ENCODE results near the gene NEU4. TPM values are rescaled to one million over a fixed set of nuclear protein-coding genes. Genes with fewer than 3 reads are reported as not detected.

The NEU4 gene
- polyA plus RNA-seq, 4 donors: 0.65 to 102 (median 42.8) TPM

GRCh38 chr2:241812730-241813643 lies 4.0 kb downstream of the NEU4 start:
- DNase-seq (no peak), FAIRE-seq (no peak)
- no peak overlapping the region for H3K27ac ChIP-seq (ENCODE audit: low read depth in 1 of 3, low read length in 2 of 3)
- WGBS, 3 donors: 84 to 86% (median 85%) methylated on average over 35 to 40 of the region's 40 CpGs
- peaks cover 0 to 4% (median 0%) of the 10 kb centered on the region in 3 donors for H3K4me1 ChIP-seq (ENCODE audit: control insufficient read depth in 3 of 3, insufficient read depth in 2 of 3, low read depth in 1 of 3, low read length in 2 of 3)
- no peaks in the 10 kb centered on the region for H3K27me3 ChIP-seq (ENCODE audit: control insufficient read depth in 3 of 3, insufficient read depth in 3 of 3, low read length in 3 of 3)
- no peak overlapping the region for H3K4me3 ChIP-seq (ENCODE audit: low read depth in 1 of 3, low read length in 3 of 3)
- H3K9me3 ChIP-seq (ENCODE audit: control insufficient read depth in 2 of 2, insufficient read depth in 1 of 2, low read depth in 1 of 2, low read length in 1 of 2): no peaks in the 10 kb centered on the region
- H3K36me3 ChIP-seq (ENCODE audit: control insufficient read depth in 3 of 3, insufficient read depth in 2 of 3, low read depth in 1 of 3, low read length in 3 of 3): no peaks in the 10 kb centered on the region

DNA sequence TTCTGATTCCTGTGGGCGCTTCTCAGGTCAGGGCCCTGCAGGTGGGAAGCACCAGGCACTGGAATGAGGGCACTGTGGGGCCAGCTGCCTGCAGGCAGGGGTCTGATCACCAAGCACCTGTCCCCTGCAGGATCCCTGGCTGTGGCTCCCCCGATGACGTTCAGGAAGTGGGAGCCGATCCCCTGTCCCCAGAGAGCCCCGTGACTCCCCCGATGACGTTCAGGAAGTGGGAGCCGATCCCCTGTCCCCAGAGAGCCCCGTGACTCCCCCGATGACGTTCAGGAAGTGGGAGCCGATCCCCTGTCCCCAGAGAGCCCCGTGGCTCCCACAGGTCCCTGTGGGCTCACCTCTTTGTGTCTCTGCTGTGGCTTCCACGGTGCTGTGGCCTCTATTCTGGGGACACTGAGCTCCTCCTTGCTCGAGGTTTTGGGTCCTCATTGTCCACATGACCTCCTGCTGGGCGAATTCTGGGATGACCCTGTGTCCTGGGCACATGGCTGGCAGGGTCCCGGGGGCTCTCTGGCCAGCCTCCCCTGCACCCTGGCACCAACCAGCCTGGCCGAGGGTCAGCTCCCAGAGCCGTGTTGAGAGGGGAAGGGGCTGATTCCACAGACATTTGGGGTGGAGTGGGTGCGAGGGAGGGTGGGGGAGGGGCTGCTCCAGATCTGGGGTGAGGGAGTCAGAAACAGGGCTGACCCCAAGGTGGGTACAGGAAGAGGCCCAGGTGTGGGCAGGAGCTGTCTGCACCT lies 4.8 kb downstream of the NEU4 start:
- DNase-seq: no peak
- Histone ChIP-seq H3K36me3 (ENCODE audit: control insufficient read depth in 3 of 3, insufficient read depth in 2 of 3, low read depth in 1 of 3, low read length in 3 of 3) (no peaks in the 10 kb centered on the region), H3K27ac (ENCODE audit: low read depth in 1 of 3, low read length in 2 of 3) (no peak overlapping the region), H3K4me1 (ENCODE audit: control insufficient read depth in 3 of 3, insufficient read depth in 2 of 3, low read depth in 1 of 3, low read length in 2 of 3) (peaks cover 0 to 8% (median 2%) of the 10 kb centered on the region in 3 donors), H3K4me3 (ENCODE audit: low read depth in 1 of 3, low read length in 3 of 3) (no peak overlapping the region), H3K27me3 (ENCODE audit: control insufficient read depth in 3 of 3, insufficient read depth in 3 of 3, low read length in 3 of 3) (peaks cover 0 to 3% (median 0%) of the 10 kb centered on the region in 3 donors), H3K9me3 (ENCODE audit: control insufficient read depth in 2 of 2, insufficient read depth in 1 of 2, low read depth in 1 of 2, low read length in 1 of 2) (peaks cover 0 to 3% of the 10 kb centered on the region in 2 donors)
- 53 to 69% (median 53%) methylated on average over 19 to 20 of the region's 20 CpGs for WGBS, 3 donors
- no peak for FAIRE-seq

DNA sequence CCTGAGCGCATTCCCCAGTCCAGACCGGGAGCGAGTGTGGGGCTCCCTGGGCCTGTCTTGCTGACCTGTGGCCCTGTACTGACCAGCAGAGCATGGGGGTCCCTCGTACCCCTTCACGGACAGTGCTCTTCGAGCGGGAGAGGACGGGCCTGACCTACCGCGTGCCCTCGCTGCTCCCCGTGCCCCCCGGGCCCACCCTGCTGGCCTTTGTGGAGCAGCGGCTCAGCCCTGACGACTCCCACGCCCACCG lies 5.3 kb downstream of the NEU4 start:
- 90 to 93% (median 92%) methylated on average over 15 to 17 of the region's 17 CpGs for WGBS, 3 donors

DNA sequence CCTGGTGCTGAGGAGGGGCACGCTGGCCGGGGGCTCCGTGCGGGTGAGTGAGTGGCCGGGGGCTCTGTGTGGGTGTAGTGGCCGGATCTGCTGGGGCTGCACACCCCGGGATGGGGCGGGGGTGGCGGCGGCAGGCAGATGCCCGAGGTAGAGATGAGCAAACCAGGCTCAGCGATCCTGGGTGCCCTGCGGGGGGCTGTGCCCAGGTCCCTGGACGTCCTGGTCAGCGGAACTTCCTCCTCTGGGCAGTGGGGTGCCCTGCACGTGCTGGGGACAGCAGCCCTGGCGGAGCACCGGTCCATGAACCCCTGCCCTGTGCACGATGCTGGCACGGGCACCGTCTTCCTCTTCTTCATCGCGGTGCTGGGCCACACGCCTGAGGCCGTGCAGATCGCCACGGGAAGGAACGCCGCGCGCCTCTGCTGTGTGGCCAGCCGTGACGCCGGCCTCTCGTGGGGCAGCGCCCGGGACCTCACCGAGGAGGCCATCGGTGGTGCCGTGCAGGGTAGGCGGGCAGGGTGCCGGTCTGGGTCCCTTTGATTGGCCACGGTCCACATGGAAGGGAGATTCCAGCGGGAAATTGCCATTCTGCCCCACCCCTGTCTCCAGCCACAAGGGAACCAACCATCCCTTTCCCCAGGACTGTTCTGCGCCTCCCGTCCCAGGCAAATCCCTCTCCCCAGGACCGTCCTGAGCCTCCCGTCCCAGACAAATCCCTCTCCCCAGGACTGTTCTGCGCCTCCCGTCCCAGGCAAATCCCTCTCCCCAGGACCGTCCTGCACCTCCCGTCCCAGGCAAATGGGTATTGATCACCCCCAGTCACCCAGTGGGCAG lies 5.9 kb downstream of the NEU4 start:
- H3K4me1 ChIP-seq (ENCODE audit: control insufficient read depth in 3 of 3, insufficient read depth in 2 of 3, low read depth in 1 of 3, low read length in 2 of 3): peaks cover 0 to 4% (median 2%) of the 10 kb centered on the region in 3 donors
- DNase-seq (no peak), FAIRE-seq (no peak)
- no peak overlapping the region for H3K4me3 ChIP-seq (ENCODE audit: low read depth in 1 of 3, low read length in 3 of 3)
- H3K9me3 ChIP-seq (ENCODE audit: control insufficient read depth in 2 of 2, insufficient read depth in 1 of 2, low read depth in 1 of 2, low read length in 1 of 2): peaks cover 0 to 4% of the 10 kb centered on the region in 2 donors
- peaks cover 0 to 3% (median 0%) of the 10 kb centered on the region in 3 donors for H3K27me3 ChIP-seq (ENCODE audit: control insufficient read depth in 3 of 3, insufficient read depth in 3 of 3, low read length in 3 of 3)
- no peak overlapping the region for H3K27ac ChIP-seq (ENCODE audit: low read depth in 1 of 3, low read length in 2 of 3)
- 85 to 87% (median 86%) methylated on average over 41 to 52 of the region's 52 CpGs for WGBS, 3 donors
- H3K36me3 ChIP-seq (ENCODE audit: control insufficient read depth in 3 of 3, insufficient read depth in 2 of 3, low read depth in 1 of 3, low read length in 3 of 3): no peaks in the 10 kb centered on the region

More for the DNA sequence above, 5.3 kb downstream of the NEU4 start:
- peaks cover 0 to 4% of the 10 kb centered on the region in 2 donors for H3K9me3 ChIP-seq (ENCODE audit: control insufficient read depth in 2 of 2, insufficient read depth in 1 of 2, low read depth in 1 of 2, low read length in 1 of 2)
- peaks cover 0 to 3% (median 0%) of the 10 kb centered on the region in 3 donors for H3K27me3 ChIP-seq (ENCODE audit: control insufficient read depth in 3 of 3, insufficient read depth in 3 of 3, low read length in 3 of 3)
- no peak overlapping the region for H3K4me3 ChIP-seq (ENCODE audit: low read depth in 1 of 3, low read length in 3 of 3)
- no peaks in the 10 kb centered on the region for H3K36me3 ChIP-seq (ENCODE audit: control insufficient read depth in 3 of 3, insufficient read depth in 2 of 3, low read depth in 1 of 3, low read length in 3 of 3)
- DNase-seq (no peak), FAIRE-seq (no peak)
- H3K4me1 ChIP-seq (ENCODE audit: control insufficient read depth in 3 of 3, insufficient read depth in 2 of 3, low read depth in 1 of 3, low read length in 2 of 3): peaks cover 0 to 6% (median 2%) of the 10 kb centered on the region in 3 donors
- no peak overlapping the region for H3K27ac ChIP-seq (ENCODE audit: low read depth in 1 of 3, low read length in 2 of 3)

DNA sequence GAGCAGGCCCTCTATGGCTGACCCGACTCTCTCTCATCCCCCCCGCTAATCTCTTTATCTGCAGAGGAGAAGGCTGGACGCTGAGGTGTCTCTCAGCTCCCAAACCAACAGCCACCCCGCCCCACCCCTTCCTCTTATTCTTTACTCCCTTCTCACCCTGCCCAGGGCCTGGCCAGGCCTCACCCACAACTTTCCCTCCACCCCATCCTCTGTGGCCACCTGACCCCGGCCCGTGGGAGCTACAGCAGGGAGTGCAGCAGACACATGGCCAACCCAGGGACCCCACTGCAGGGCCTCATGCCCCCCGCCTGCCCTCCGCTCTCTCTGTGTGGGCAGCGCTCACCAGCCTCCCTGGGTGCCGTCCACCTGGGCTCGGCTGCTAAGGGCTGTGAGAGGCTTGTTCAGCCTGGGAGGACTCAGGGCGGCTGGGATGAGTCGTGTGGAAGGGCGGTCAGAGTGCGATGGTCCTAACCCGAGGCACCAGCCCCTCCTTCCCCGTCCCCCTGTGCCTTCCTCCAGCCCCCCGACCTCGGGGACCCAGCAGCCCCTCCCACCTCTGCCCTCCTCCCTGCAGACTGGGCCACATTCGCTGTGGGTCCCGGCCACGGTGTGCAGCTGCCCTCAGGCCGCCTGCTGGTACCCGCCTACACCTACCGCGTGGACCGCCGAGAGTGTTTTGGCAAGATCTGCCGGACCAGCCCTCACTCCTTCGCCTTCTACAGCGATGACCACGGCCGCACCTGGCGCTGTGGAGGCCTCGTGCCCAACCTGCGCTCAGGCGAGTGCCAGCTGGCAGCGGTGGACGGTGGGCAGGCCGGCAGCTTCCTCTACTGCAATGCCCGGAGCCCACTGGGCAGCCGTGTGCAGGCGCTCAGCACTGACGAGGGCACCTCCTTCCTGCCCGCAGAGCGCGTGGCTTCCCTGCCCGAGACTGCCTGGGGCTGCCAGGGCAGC lies 6.8 kb downstream of the NEU4 start:
- H3K4me3 ChIP-seq (ENCODE audit: low read depth in 1 of 3, low read length in 3 of 3): no peak overlapping the region
- DNase-seq (no peak), FAIRE-seq (no peak)
- H3K27me3 ChIP-seq (ENCODE audit: control insufficient read depth in 3 of 3, insufficient read depth in 3 of 3, low read length in 3 of 3): peaks cover 0 to 3% (median 0%) of the 10 kb centered on the region in 3 donors
- peaks cover 0 to 4% (median 2%) of the 10 kb centered on the region in 3 donors for H3K4me1 ChIP-seq (ENCODE audit: control insufficient read depth in 3 of 3, insufficient read depth in 2 of 3, low read depth in 1 of 3, low read length in 2 of 3)
- H3K27ac ChIP-seq (ENCODE audit: low read depth in 1 of 3, low read length in 2 of 3): no peak overlapping the region
- no peaks in the 10 kb centered on the region for H3K36me3 ChIP-seq (ENCODE audit: control insufficient read depth in 3 of 3, insufficient read depth in 2 of 3, low read depth in 1 of 3, low read length in 3 of 3)
- 83 to 86% (median 84%) methylated on average over 39 to 48 of the region's 48 CpGs for WGBS, 3 donors
- peaks cover 0 to 4% of the 10 kb centered on the region in 2 donors for H3K9me3 ChIP-seq (ENCODE audit: control insufficient read depth in 2 of 2, insufficient read depth in 1 of 2, low read depth in 1 of 2, low read length in 1 of 2)

- Histone ChIP-seq H3K4me3 (ENCODE audit: low read depth in 1 of 3, low read length in 3 of 3) (no peak overlapping the region), H3K9me3 (ENCODE audit: control insufficient read depth in 2 of 2, insufficient read depth in 1 of 2, low read depth in 1 of 2, low read length in 1 of 2) (peaks cover 0 to 4% of the 10 kb centered on the region in 2 donors), H3K36me3 (ENCODE audit: control insufficient read depth in 3 of 3, insufficient read depth in 2 of 3, low read depth in 1 of 3, low read length in 3 of 3) (no peaks in the 10 kb centered on the region), H3K4me1 (ENCODE audit: control insufficient read depth in 3 of 3, insufficient read depth in 2 of 3, low read depth in 1 of 3, low read length in 2 of 3) (peaks cover 0 to 4% (median 2%) of the 10 kb centered on the region in 3 donors), H3K27ac (ENCODE audit: low read depth in 1 of 3, low read length in 2 of 3) (no peak overlapping the region), H3K27me3 (ENCODE audit: control insufficient read depth in 3 of 3, insufficient read depth in 3 of 3, low read length in 3 of 3) (peaks cover 0 to 3% (median 0%) of the 10 kb centered on the region in 3 donors)
- FAIRE-seq (no peak), DNase-seq (no peak)
- 76 to 79% (median 76%) methylated on average over 32 to 33 of the region's 33 CpGs for WGBS, 3 donors
Observed at GRCh38 chr2:241816431-241817121, 7.6 kb downstream of the NEU4 start.

GRCh38 chr2:241817126-241817820 lies 8.3 kb downstream of the NEU4 start:
- 46 to 58% (median 58%) methylated on average over 16 of the region's 16 CpGs for WGBS, 3 donors
- peaks cover 0 to 4% of the 10 kb centered on the region in 2 donors for H3K9me3 ChIP-seq (ENCODE audit: control insufficient read depth in 2 of 2, insufficient read depth in 1 of 2, low read depth in 1 of 2, low read length in 1 of 2)
- H3K4me1 ChIP-seq (ENCODE audit: control insufficient read depth in 3 of 3, insufficient read depth in 2 of 3, low read depth in 1 of 3, low read length in 2 of 3): peaks cover 0 to 4% (median 2%) of the 10 kb centered on the region in 3 donors
- no peak for FAIRE-seq
- no peaks in the 10 kb centered on the region for H3K36me3 ChIP-seq (ENCODE audit: control insufficient read depth in 3 of 3, insufficient read depth in 2 of 3, low read depth in 1 of 3, low read length in 3 of 3)
- H3K27ac ChIP-seq (ENCODE audit: low read depth in 1 of 3, low read length in 2 of 3): no peak overlapping the region
- DNase-seq: no peak
- H3K27me3 ChIP-seq (ENCODE audit: control insufficient read depth in 3 of 3, insufficient read depth in 3 of 3, low read length in 3 of 3): peaks cover 0 to 3% (median 0%) of the 10 kb centered on the region in 3 donors
- H3K4me3 ChIP-seq (ENCODE audit: low read depth in 1 of 3, low read length in 3 of 3): no peak overlapping the region

Measured in small intestine (tissue), 7 donors.